Vagina (tissue), 2 donors: Measurements from ENCODE around the gene DLG2. TPM values are rescaled to one million over a fixed set of nuclear protein-coding genes. Genes with fewer than 3 reads are reported as not detected.

Experiments
- DNase-seq, 2 donors: peaks; one replicate each; pipeline ENCODE4 v3.0.0-alpha.2; 2017; ENCODE audit errors: extremely low spot score in 2 of 2
- H3K27ac ChIP-seq: fragments of 200-600 bp; sonication (generic); one replicate; pipeline ENCODE4 v1.5.1; 2019
- H3K27me3 ChIP-seq: fragments of 200-600 bp; sonication (generic); one replicate; pipeline ENCODE4 v1.5.1; 2019
- H3K36me3 ChIP-seq, 2 donors: fragments of 200-600 bp; sonication (generic); one replicate each; pipeline ENCODE4 v1.5.1; 2017 to 2019
- H3K4me1 ChIP-seq: fragments of 200-600 bp; sonication (generic); one replicate; pipeline ENCODE4 v1.5.1; 2019
- H3K4me3 ChIP-seq, 2 donors: fragments of 200-600 bp; sonication (generic); 1 replicate in 1 of 2; 2 replicates in 1 of 2; pipeline ENCODE4 v1.5.1; 2016 to 2019
- H3K9me3 ChIP-seq: fragments of 200-600 bp; sonication (generic); one replicate; pipeline ENCODE4 v1.5.1; 2019
- POLR2A ChIP-seq, 2 donors: fragments of 450-650 bp; IDR thresholded peaks; one replicate each; pipeline ENCODE4 v1.6.1; 2017; ENCODE audit warnings: antibody characterized with exemption in 2 of 2, mild to moderate bottlenecking in 2 of 2, moderate library complexity in 2 of 2
- POLR2AphosphoS5 ChIP-seq, 2 donors: sonication (generic); formaldehyde crosslinking; IDR thresholded peaks; one replicate each; pipeline ENCODE4 v1.9.0; 2017; ENCODE audit warnings: antibody characterized with exemption in 2 of 2, mild to moderate bottlenecking in 2 of 2, low read depth in 1 of 2; ENCODE audit not compliant: insufficient read depth in 1 of 2
- intact Hi-C: fragments of 100-400 bp; cut with DNase I; formaldehyde crosslinking; loops from one replicate; pipeline ENCODE4 v1.15.1; 2023
- total RNA-seq: library from RNA; depleted of rRNA; stranded (reverse); fragments of >200 nt; gene quantifications from one replicate; pipeline ENCODE4 v1.2.3, GENCODE V29; 2016
- TF ChIP-seq, protein P1 (sequence below), 3 experiments: fragments of 450-650 bp in 2 of 3; fragments of 200-600 bp in 1 of 3; sonication (generic) in 1 of 3; IDR thresholded peaks; one replicate each; pipeline ENCODE4 v1.5.1; 2017 to 2019; ENCODE audit warnings: antibody characterized with exemption in 3 of 3, mild to moderate bottlenecking in 2 of 3, moderate library complexity in 2 of 3

Gene DLG2
- total RNA-seq, 1 donor from 2014 or later: 10.1 TPM

DNA sequence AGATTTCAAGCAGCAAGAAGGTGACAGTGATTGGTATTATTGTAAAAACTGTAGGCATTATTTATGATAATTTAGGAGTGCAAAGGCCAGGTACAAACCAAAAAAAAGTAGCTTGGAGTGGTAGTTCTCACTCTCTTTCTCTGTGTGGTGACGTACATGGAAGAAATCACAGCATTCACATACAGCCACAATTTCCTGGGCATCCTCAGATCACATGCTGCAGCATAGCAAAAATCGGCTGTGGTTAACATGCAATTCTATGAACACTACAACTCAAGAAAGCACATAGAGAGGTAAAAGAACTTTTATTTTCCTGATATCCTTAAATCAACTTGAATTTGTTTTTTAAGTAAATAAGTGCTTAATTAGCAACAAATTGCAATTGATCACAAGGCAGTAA, 875.8 kb downstream of the DLG2 start:
- Histone ChIP-seq H3K27me3 (no peaks in the 10 kb centered on the region), H3K36me3 (no peaks in the 10 kb centered on the region), H3K27ac (no peak overlapping the region), H3K4me1 (no peaks in the 10 kb centered on the region), H3K4me3 (no peak overlapping the region), H3K9me3 (no peaks in the 10 kb centered on the region)
- intact Hi-C loops: no loop called here
- no peak for DNase-seq
- TF ChIP-seq POLR2AphosphoS5 (IDR thresholded peaks at IDR 0.05; ENCODE audit: insufficient read depth in 1 of 2, low read depth in 1 of 2): no peak
- TF ChIP-seq, protein P1, sequence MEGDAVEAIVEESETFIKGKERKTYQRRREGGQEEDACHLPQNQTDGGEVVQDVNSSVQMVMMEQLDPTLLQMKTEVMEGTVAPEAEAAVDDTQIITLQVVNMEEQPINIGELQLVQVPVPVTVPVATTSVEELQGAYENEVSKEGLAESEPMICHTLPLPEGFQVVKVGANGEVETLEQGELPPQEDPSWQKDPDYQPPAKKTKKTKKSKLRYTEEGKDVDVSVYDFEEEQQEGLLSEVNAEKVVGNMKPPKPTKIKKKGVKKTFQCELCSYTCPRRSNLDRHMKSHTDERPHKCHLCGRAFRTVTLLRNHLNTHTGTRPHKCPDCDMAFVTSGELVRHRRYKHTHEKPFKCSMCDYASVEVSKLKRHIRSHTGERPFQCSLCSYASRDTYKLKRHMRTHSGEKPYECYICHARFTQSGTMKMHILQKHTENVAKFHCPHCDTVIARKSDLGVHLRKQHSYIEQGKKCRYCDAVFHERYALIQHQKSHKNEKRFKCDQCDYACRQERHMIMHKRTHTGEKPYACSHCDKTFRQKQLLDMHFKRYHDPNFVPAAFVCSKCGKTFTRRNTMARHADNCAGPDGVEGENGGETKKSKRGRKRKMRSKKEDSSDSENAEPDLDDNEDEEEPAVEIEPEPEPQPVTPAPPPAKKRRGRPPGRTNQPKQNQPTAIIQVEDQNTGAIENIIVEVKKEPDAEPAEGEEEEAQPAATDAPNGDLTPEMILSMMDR (IDR thresholded peaks at IDR 0.05): no peak

DNA sequence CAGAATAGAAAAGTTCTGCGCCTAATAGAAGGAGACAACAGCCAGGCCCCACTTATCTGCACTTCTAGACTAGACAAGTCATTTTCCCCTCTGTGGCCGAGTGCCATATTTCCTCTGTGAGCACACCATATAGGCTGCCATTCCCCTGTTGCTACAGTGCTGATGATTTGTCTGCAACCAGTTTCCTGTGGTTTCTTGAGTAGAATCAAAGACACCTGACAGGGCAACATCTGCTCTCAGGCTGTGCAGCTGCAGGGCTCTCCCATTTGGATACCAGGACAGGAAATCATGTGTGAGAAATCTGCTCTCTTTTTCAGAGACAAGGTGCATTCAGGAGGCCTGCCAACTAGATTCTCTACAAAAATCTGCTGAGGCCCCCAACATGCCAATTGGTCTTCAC, 879.3 kb downstream of the DLG2 start:
- no peak for DNase-seq
- H3K27me3 ChIP-seq: no peaks in the 10 kb centered on the region
- TF ChIP-seq POLR2A (IDR thresholded peaks at IDR 0.05) (no peak), POLR2AphosphoS5 (IDR thresholded peaks at IDR 0.05; ENCODE audit: insufficient read depth in 1 of 2, low read depth in 1 of 2) (no peak)
- TF ChIP-seq, protein P1 (IDR thresholded peaks at IDR 0.05): no peak
- no peaks in the 10 kb centered on the region for H3K9me3 ChIP-seq
- no peaks in the 10 kb centered on the region for H3K4me1 ChIP-seq
- no peak overlapping the region for H3K4me3 ChIP-seq
- intact Hi-C loops: no loop called here
- no peak overlapping the region for H3K27ac ChIP-seq
- no peaks in the 10 kb centered on the region for H3K36me3 ChIP-seq

DNA sequence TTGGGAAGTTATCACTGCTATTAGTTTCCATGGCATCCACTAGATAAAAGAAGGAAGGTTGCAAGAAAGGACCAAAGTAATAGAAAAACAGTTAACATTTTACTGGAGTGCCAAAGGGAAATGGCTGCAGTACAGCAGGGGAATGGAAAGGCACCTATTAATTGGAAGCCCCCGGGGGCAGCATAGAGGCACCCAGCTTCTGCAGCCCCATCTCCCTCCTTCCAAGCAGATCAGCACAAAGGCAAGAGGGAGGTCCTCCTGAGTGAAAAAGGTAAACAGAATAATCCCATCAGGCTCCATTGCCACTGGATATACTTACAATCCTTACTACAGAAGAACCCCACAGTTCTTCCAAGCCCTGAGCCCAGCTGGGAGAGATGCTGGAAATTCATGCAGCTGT, 887.1 kb downstream of the DLG2 start:
- Histone ChIP-seq H3K27me3 (no peaks in the 10 kb centered on the region), H3K4me1 (no peaks in the 10 kb centered on the region), H3K4me3 (no peak overlapping the region), H3K9me3 (no peaks in the 10 kb centered on the region), H3K27ac (no peak overlapping the region), H3K36me3 (no peaks in the 10 kb centered on the region)
- no peak for DNase-seq
- intact Hi-C loops: no loop called here
- TF ChIP-seq, protein P1 (IDR thresholded peaks at IDR 0.05): no peak
- TF ChIP-seq POLR2AphosphoS5 (IDR thresholded peaks at IDR 0.05; ENCODE audit: insufficient read depth in 1 of 2, low read depth in 1 of 2): no peak
- no peak for TF ChIP-seq POLR2A (IDR thresholded peaks at IDR 0.05)

- TF ChIP-seq POLR2AphosphoS5 (IDR thresholded peaks at IDR 0.05; ENCODE audit: insufficient read depth in 1 of 2, low read depth in 1 of 2): no peak
- no peak for TF ChIP-seq POLR2A (IDR thresholded peaks at IDR 0.05)
- TF ChIP-seq, protein P1 (IDR thresholded peaks at IDR 0.05): no peak
- Histone ChIP-seq H3K27me3 (no peaks in the 10 kb centered on the region), H3K27ac (no peak overlapping the region), H3K4me3 (no peak overlapping the region), H3K9me3 (no peaks in the 10 kb centered on the region), H3K4me1 (peaks cover 18% of the 10 kb centered on the region), H3K36me3 (no peaks in the 10 kb centered on the region)
- intact Hi-C loops: no loop called here
- DNase-seq: no peak
Observed at GRCh38 chr11:84724256-84724655, 902.9 kb downstream of the DLG2 start.

DNA sequence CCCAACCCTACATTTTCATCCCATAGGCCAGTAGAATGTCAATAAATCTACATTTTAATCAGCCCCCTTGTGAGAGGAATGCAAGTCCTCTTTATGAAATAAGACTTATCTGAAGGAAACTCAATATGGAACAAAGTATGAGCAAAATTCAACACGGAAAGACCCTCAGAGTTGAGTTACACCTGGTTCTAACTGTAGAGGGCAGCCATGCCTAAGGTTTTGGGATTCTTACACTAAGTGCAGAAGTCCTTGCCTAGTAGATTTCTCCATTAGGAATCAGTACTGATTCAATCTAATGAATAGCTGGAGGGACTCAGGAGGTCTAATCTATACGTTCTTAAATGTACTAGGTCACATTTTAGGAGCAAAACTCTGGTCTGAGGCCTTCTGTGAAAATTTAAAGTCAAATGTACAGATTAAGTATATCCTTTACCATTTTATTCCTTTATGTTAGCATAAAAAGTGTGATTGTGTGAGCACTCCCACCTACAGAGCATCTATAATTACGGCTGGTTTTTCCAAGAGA, 904.5 kb downstream of the DLG2 start:
- Histone ChIP-seq H3K4me1 (peaks cover 18% of the 10 kb centered on the region), H3K27me3 (no peaks in the 10 kb centered on the region), H3K27ac (no peak overlapping the region), H3K9me3 (no peaks in the 10 kb centered on the region), H3K4me3 (no peak overlapping the region), H3K36me3 (no peaks in the 10 kb centered on the region)
- TF ChIP-seq, protein P1 (IDR thresholded peaks at IDR 0.05): no peak
- no peak for TF ChIP-seq POLR2A (IDR thresholded peaks at IDR 0.05)
- no peak for TF ChIP-seq POLR2AphosphoS5 (IDR thresholded peaks at IDR 0.05; ENCODE audit: insufficient read depth in 1 of 2, low read depth in 1 of 2)
- intact Hi-C loops: no loop called here
- DNase-seq: no peak
